ENCODE results near the gene UBE2K.
A peak's percentile ranks its signal among the peaks of the same experiment; 100 is the strongest.
"Not testable (repeated sequence)": the region's sequence is repeated elsewhere in the genome, so short reads cannot be mapped to it uniquely, and the experiment has no call there.

Gene UBE2K

GRCh38 chr4:39697740-39698423, at the start of gene UBE2K:
Gene UBE2K (plus strand): TSS chr4:39698136. CDS start chr4:39698328, 192 bp downstream.
- peak; percentile 86 to 88 for DNase-seq

- no peak for DNase-seq
Observed at GRCh38 chr4:39648213-39648612, 49.7 kb upstream of the UBE2K start.

GRCh38 chr4:39648827-39649558, 48.9 kb upstream of the UBE2K start:
- DNase-seq = no peak

GRCh38 chr4:39649639-39650265, 48.2 kb upstream of the UBE2K start:
- DNase-seq = no peak

- not testable (repeated sequence) for DNase-seq
Observed at GRCh38 chr4:39651586-39651985, 46.4 kb upstream of the UBE2K start.

- DNase-seq = no peak
Observed at GRCh38 chr4:39655211-39655610, 42.7 kb upstream of the UBE2K start.

GRCh38 chr4:39655876-39656275, 42.1 kb upstream of the UBE2K start:
- no peak for DNase-seq

- DNase-seq = not testable (repeated sequence)
Observed at GRCh38 chr4:39656638-39657037, 41.3 kb upstream of the UBE2K start.

- no peak for DNase-seq
Observed at GRCh38 chr4:39657465-39657864, 40.5 kb upstream of the UBE2K start.

GRCh38 chr4:39658756-39659155, 39.2 kb upstream of the UBE2K start:
- DNase-seq = no peak

- DNase-seq = no peak
Observed at GRCh38 chr4:39660045-39660444, 37.9 kb upstream of the UBE2K start.

GRCh38 chr4:39660757-39661156, 37.2 kb upstream of the UBE2K start:
- no peak for DNase-seq

GRCh38 chr4:39662683-39663082, 35.3 kb upstream of the UBE2K start:
- no peak for DNase-seq

- no peak for DNase-seq
Observed at GRCh38 chr4:39664828-39665731, 32.9 kb upstream of the UBE2K start.

GRCh38 chr4:39667706-39668105, 30.2 kb upstream of the UBE2K start:
- no peak for DNase-seq

GRCh38 chr4:39668887-39669286, 29.0 kb upstream of the UBE2K start:
- no peak for DNase-seq

GRCh38 chr4:39670296-39670695, 27.6 kb upstream of the UBE2K start:
- not testable (repeated sequence) for DNase-seq

GRCh38 chr4:39675681-39676080, 22.3 kb upstream of the UBE2K start:
- DNase-seq = not testable (repeated sequence)

GRCh38 chr4:39681003-39681402, 16.9 kb upstream of the UBE2K start:
- DNase-seq = not testable (repeated sequence)

- DNase-seq = no peak
Observed at GRCh38 chr4:39682138-39682537, 15.8 kb upstream of the UBE2K start.

GRCh38 chr4:39685990-39686389, 11.9 kb upstream of the UBE2K start:
- no peak for DNase-seq

GRCh38 chr4:39687014-39687413, 10.9 kb upstream of the UBE2K start:
- DNase-seq = no peak

- DNase-seq = no peak
Observed at GRCh38 chr4:39689970-39690369, 8.0 kb upstream of the UBE2K start.

All from stimulated activated CD4-positive, alpha-beta T cell treated with anti-CD3 and anti-CD28 coated beads, Interleukin-2, amount 100 ng/mL, for 48 hours (primary cell).